Spleen (tissue), 11 donors: Measurements from ENCODE around the gene KRT73. TPM values are rescaled to one million over a fixed set of nuclear protein-coding genes. Genes with fewer than 3 reads are reported as not detected.

Experiments used
- DNase-seq: peaks from one replicate; pipeline ENCODE4 v3.0.0-alpha.2; 2020
- H3K27ac ChIP-seq, 8 donors: fragments of 200-600 bp; sonication (generic) in 7 of 8; 1 replicate in 4 of 8; 2 replicates in 4 of 8; pipeline versions ENCODE4 v1.5.0 to v1.8.0; 2016 to 2021; ENCODE audit warnings: inconsistent platforms in 4 of 8, mild to moderate bottlenecking in 4 of 8, moderate library complexity in 1 of 8
- H3K27me3 ChIP-seq, 7 donors: fragments of 200-600 bp; sonication (generic) in 6 of 7; replicated peaks in 1 of 7; 1 replicate in 4 of 7; 2 replicates in 3 of 7; pipeline versions ENCODE4 v1.5.0 to v1.8.0; 2016 to 2021; ENCODE audit warnings: inconsistent platforms in 3 of 7, mild to moderate bottlenecking in 1 of 7
- H3K36me3 ChIP-seq, 6 donors: fragments of 200-600 bp; sonication (generic) in 5 of 6; 1 replicate in 4 of 6; 2 replicates in 2 of 6; pipeline versions ENCODE4 v1.5.0 to v1.8.0; 2016 to 2021; ENCODE audit warnings: inconsistent platforms in 2 of 6
- H3K4me1 ChIP-seq, 6 donors: fragments of 200-600 bp; sonication (generic) in 5 of 6; 1 replicate in 3 of 6; 2 replicates in 3 of 6; pipeline versions ENCODE4 v1.5.0 to v1.8.0; 2016 to 2021; ENCODE audit warnings: inconsistent platforms in 3 of 6
- H3K4me3 ChIP-seq, 8 donors: fragments of 200-600 bp; sonication (generic) in 7 of 8; 1 replicate in 4 of 8; 2 replicates in 4 of 8; pipeline versions ENCODE4 v1.5.0 to v1.8.0; 2016 to 2021; ENCODE audit warnings: inconsistent platforms in 4 of 8, mild to moderate bottlenecking in 4 of 8, moderate library complexity in 2 of 8
- H3K9me3 ChIP-seq, 8 donors: fragments of 200-600 bp; sonication (generic) in 7 of 8; 1 replicate in 4 of 8; 2 replicates in 4 of 8; pipeline versions ENCODE4 v1.5.0 to v1.8.0; 2016 to 2021; ENCODE audit warnings: inconsistent platforms in 4 of 8
- CTCF ChIP-seq, 11 experiments: fragments of 200-600 bp in 7 of 11; fragments of 450-650 bp in 4 of 11; sonication (generic) in 4 of 11; IDR thresholded peaks in 8 of 11; conservative IDR thresholded peaks in 3 of 11; 1 replicate in 7 of 11; 2 replicates in 4 of 11; pipeline versions ENCODE4 v1.4.0 to v1.8.0; 2016 to 2021; ENCODE audit warnings: antibody characterized with exemption in 11 of 11, inconsistent platforms in 4 of 11, mild to moderate bottlenecking in 1 of 11
- POLR2A ChIP-seq, 3 donors: fragments of 450-650 bp; IDR thresholded peaks; one replicate each; pipeline ENCODE4 v1.5.1; 2017; ENCODE audit warnings: antibody characterized with exemption in 3 of 3, mild to moderate bottlenecking in 1 of 3
- POLR2AphosphoS5 ChIP-seq, 3 donors: sonication (generic); formaldehyde crosslinking; IDR thresholded peaks; one replicate each; pipeline ENCODE4 v1.5.1; 2017; ENCODE audit warnings: antibody characterized with exemption in 3 of 3
- WGBS, 5 donors: extraction: QIAGEN DNeasy Blood & Tissue Kit in 3 of 5; methylation state at CpG; one replicate each; pipeline versions ENCODE4 v1.1.5 to v1.1.7; 2013 to 2018; 5-methylcytosine and 5-hydroxymethylcytosine counted together
- intact Hi-C: fragments of 100-400 bp; cut with DNase I; formaldehyde crosslinking; loops from one replicate; pipeline ENCODE4 v1.15.0; 2023; ENCODE audit warnings: low total_unique reads
- polyA plus RNA-seq, 3 donors: library from polyadenylated mRNA; stranded (reverse); fragments of 200-250 nt; gene quantifications; one replicate each; pipeline ENCODE4 v1.2.1, GENCODE V29; 2013
- total RNA-seq, 7 donors: library from RNA; depleted of rRNA in 3 of 7; stranded (reverse); fragments of >200 nt in 3 of 7; fragmentation: NEBNext Ultra II Directional in 4 of 7; extraction: Animal tissue kit (Norgen Biotek cat#: 25700) in 4 of 7; gene quantifications; one replicate each; pipeline versions ENCODE4 v1.1.0 to v1.2.1, GENCODE V29; 2016 to 2021
- donor health status: healthy with polysubstance abuse.
- donor health status: DM: no; HTN: no; CAD: no; lungs with moderate emphysema.
- donor health status: DM: no; HTN: no; CAD: no.
- donor health status: Bipolar disorder and iron deficiency.
- donor health status: healthy.
- donor health status: DM: no; HTN: no; CAD: no.
- donor health status: DM: yes; HTN: yes; CAD: no.

Gene KRT73
- total and polyA plus RNA-seq, 10 donors, result 0.04 to 1.4 (median 0.36) TPM

GRCh38 chr12:52616680-52617402 lies 1.5 kb downstream of the KRT73 start:
- 85 to 91% (median 88%) methylated on average over 10 of the region's 10 CpGs for WGBS, 5 donors
- no peaks in the 10 kb centered on the region for H3K9me3 ChIP-seq
- H3K4me1 ChIP-seq, result peaks cover 0 to 10% (median 1%) of the 10 kb centered on the region in 6 donors
- H3K27ac ChIP-seq, result no peak overlapping the region
- H3K4me3 ChIP-seq, result no peak overlapping the region
- no peak for TF ChIP-seq POLR2A (IDR thresholded peaks at IDR 0.05)
- no peak for TF ChIP-seq CTCF (IDR thresholded peaks at IDR 0.05 in 8 of 11, conservative IDR thresholded peaks at IDR 0.05 in 3 of 11)
- no peak for TF ChIP-seq POLR2AphosphoS5 (IDR thresholded peaks at IDR 0.05)
- H3K36me3 ChIP-seq, result no peaks in the 10 kb centered on the region
- intact Hi-C loops, result no loop called here
- no peak for DNase-seq
- H3K27me3 ChIP-seq, result peaks cover 0 to 23% (median 0%) of the 10 kb centered on the region in 7 donors

GRCh38 chr12:52615912-52616311 lies 2.4 kb downstream of the KRT73 start:
- intact Hi-C loops, result no loop called here
- Histone ChIP-seq H3K27ac (no peak overlapping the region), H3K9me3 (no peaks in the 10 kb centered on the region), H3K27me3 (peaks cover 0 to 28% (median 0%) of the 10 kb centered on the region in 7 donors), H3K4me3 (no peak overlapping the region), H3K4me1 (peaks cover 0 to 10% (median 1%) of the 10 kb centered on the region in 6 donors), H3K36me3 (no peaks in the 10 kb centered on the region)
- no peak for DNase-seq
- 80 to 91% (median 83%) methylated on average over 9 of the region's 9 CpGs for WGBS, 5 donors
- TF ChIP-seq CTCF (IDR thresholded peaks at IDR 0.05 in 8 of 11, conservative IDR thresholded peaks at IDR 0.05 in 3 of 11) (no peak), POLR2AphosphoS5 (IDR thresholded peaks at IDR 0.05) (no peak), POLR2A (IDR thresholded peaks at IDR 0.05) (no peak)

GRCh38 chr12:52615208-52615868 lies 3.0 kb downstream of the KRT73 start:
- H3K4me3 ChIP-seq, result no peak overlapping the region
- no peaks in the 10 kb centered on the region for H3K9me3 ChIP-seq
- H3K27me3 ChIP-seq, result peaks cover 0 to 29% (median 0%) of the 10 kb centered on the region in 7 donors
- WGBS, 5 donors, result 24 to 35% (median 30%) methylated on average over 6 of the region's 6 CpGs
- TF ChIP-seq POLR2AphosphoS5 (IDR thresholded peaks at IDR 0.05) (no peak), POLR2A (IDR thresholded peaks at IDR 0.05) (no peak), CTCF (IDR thresholded peaks at IDR 0.05 in 8 of 11, conservative IDR thresholded peaks at IDR 0.05 in 3 of 11) (no peak)
- DNase-seq, result no peak
- H3K4me1 ChIP-seq, result peaks cover 0 to 10% (median 1%) of the 10 kb centered on the region in 6 donors
- no peak overlapping the region for H3K27ac ChIP-seq
- intact Hi-C loops, result no loop called here
- no peaks in the 10 kb centered on the region for H3K36me3 ChIP-seq
